H1 (cell line): Measurements from ENCODE around the gene RSPO3.

ENCODE experiments used
- CTCF ChIP-seq, 3 experiments: IDR thresholded peaks; 1 replicate in 2 of 3; 2 replicates in 1 of 3; pipeline versions ENCODE4 v1.5.1 to v1.6.1; 2011; ENCODE audit warnings: low read length in 3 of 3, mild to moderate bottlenecking in 3 of 3, inconsistent platforms in 2 of 3, low read depth in 1 of 3, moderate library complexity in 1 of 3; ENCODE audit not compliant: insufficient read depth in 1 of 3; ENCODE audit errors: control extremely low read depth in 1 of 3
- GTF2F1 ChIP-seq: IDR thresholded peaks from 2 replicates; pipeline ENCODE4 v1.6.1; 2012; ENCODE audit warnings: low read depth, low read length, improper control_type of control experiment, borderline replicate concordance
- SIN3A ChIP-seq, 2 experiments: IDR thresholded peaks in 1 of 2; conservative IDR thresholded peaks in 1 of 2; 2 replicates each; pipeline ENCODE4 v1.6.1; 2011 to 2012; ENCODE audit warnings: low read length in 2 of 2, improper control_type of control experiment in 1 of 2, low read depth in 1 of 2, mild to moderate bottlenecking in 1 of 2

DNA sequence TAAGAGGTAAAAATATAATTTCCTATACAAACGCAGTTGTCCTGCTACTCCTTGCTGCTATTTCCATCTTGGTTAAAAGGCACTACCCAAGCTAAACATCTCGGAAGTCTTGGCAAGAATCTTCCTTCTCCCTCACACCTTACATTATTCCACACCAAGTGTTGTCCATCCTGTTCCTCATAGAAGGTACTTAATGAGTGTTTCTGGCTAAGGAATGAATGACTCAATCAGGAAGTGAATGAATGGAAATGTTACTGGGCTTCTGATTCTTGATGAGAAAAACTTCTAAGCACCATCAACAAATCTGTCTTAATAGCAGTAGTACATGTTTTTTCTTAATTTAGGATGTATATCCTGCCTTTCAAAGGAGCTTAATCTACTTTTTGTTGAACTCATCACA is 40.6 kb upstream of the RSPO3 start:
- TF ChIP-seq GTF2F1, result no peak
- TF ChIP-seq CTCF (IDR thresholded peaks at IDR 0.05; ENCODE audit: control extremely low read depth in 1 of 3, insufficient read depth in 1 of 3, low read depth in 1 of 3, low read length in 3 of 3), result no peak
- TF ChIP-seq SIN3A (conservative IDR thresholded peaks at IDR 0.05 in 1 of 2, IDR thresholded peaks at IDR 0.05 in 1 of 2; ENCODE audit: low read depth in 1 of 2, low read length in 2 of 2), result no peak
